ENCODE results near the gene GNGT1. TPM values are rescaled to one million over a fixed set of nuclear protein-coding genes. Genes with fewer than 3 reads are reported as not detected.

The GNGT1 gene
- total and polyA plus RNA-seq, 4 donors, result not detected

DNA sequence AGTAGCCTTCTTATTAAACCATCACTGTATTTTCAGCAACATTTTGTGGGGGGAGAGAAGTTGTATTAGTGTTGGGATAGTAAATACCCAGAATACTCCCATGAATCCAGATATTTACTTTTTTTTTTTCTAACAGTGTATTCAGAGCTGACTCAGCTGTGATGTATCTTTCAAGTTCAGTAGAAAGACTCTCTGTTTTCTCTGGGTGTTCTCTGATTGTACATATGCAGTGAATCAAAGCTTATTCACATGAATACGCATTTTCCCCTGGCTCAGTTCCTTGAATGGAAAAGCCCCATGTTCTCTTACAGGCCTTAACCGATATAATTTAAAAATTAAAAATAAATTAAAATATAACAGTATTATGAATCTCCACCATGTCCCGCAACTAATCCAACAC is 17.1 kb upstream of the GNGT1 start:
- WGBS, result 80% methylated on average over 3 of the region's 3 CpGs
- no peak overlapping the region for H3K27ac ChIP-seq (ENCODE audit: low read depth in 1 of 2, low read length in 2 of 2)
- peaks cover 0 to 9% (median 6%) of the 10 kb centered on the region in 4 donors for H3K4me1 ChIP-seq (ENCODE audit: control insufficient read depth in 4 of 4, insufficient read depth in 4 of 4, low read length in 3 of 4)
- H3K36me3 ChIP-seq (ENCODE audit: control insufficient read depth in 4 of 4, insufficient read depth in 3 of 4, low read depth in 1 of 4, low read length in 3 of 4), result no peaks in the 10 kb centered on the region
- H3K9ac ChIP-seq (ENCODE audit: low read depth in 1 of 2, low read length in 2 of 2), result no peak overlapping the region
- TF ChIP-seq MAX (IDR thresholded peaks at IDR 0.05), result no peak
- TF ChIP-seq, protein P1, sequence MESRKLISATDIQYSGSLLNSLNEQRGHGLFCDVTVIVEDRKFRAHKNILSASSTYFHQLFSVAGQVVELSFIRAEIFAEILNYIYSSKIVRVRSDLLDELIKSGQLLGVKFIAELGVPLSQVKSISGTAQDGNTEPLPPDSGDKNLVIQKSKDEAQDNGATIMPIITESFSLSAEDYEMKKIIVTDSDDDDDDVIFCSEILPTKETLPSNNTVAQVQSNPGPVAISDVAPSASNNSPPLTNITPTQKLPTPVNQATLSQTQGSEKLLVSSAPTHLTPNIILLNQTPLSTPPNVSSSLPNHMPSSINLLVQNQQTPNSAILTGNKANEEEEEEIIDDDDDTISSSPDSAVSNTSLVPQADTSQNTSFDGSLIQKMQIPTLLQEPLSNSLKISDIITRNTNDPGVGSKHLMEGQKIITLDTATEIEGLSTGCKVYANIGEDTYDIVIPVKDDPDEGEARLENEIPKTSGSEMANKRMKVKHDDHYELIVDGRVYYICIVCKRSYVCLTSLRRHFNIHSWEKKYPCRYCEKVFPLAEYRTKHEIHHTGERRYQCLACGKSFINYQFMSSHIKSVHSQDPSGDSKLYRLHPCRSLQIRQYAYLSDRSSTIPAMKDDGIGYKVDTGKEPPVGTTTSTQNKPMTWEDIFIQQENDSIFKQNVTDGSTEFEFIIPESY (IDR thresholded peaks at IDR 0.05), result no peak
- TF ChIP-seq FOXA1 (IDR thresholded peaks at IDR 0.05), result no peak
- TF ChIP-seq HNF4A (conservative IDR thresholded peaks at IDR 0.05), result no peak
- TF ChIP-seq EGR1 (IDR thresholded peaks at IDR 0.05; ENCODE audit: low read depth in 2 of 2), result no peak
- no peak for DNase-seq (ENCODE audit: low spot score)
- peaks cover 0 to 4% (median 2%) of the 10 kb centered on the region in 4 donors for H3K27me3 ChIP-seq (ENCODE audit: control insufficient read depth in 4 of 4, insufficient read depth in 4 of 4, low read length in 3 of 4)
- no peaks in the 10 kb centered on the region for H3K9me3 ChIP-seq (ENCODE audit: control insufficient read depth in 4 of 4, low read length in 3 of 4)
- no peak overlapping the region for H3K4me3 ChIP-seq (ENCODE audit: low read depth in 1 of 3, low read length in 3 of 3)

- H3K27me3 ChIP-seq (ENCODE audit: control insufficient read depth in 4 of 4, insufficient read depth in 4 of 4, low read length in 3 of 4), result peaks cover 0 to 4% (median 2%) of the 10 kb centered on the region in 4 donors
- peaks cover 0 to 9% (median 6%) of the 10 kb centered on the region in 4 donors for H3K4me1 ChIP-seq (ENCODE audit: control insufficient read depth in 4 of 4, insufficient read depth in 4 of 4, low read length in 3 of 4)
- H3K36me3 ChIP-seq (ENCODE audit: control insufficient read depth in 4 of 4, insufficient read depth in 3 of 4, low read depth in 1 of 4, low read length in 3 of 4), result no peaks in the 10 kb centered on the region
- no peaks in the 10 kb centered on the region for H3K9me3 ChIP-seq (ENCODE audit: control insufficient read depth in 4 of 4, low read length in 3 of 4)
- peak overlapping the region; percentile 7 to 28 for H3K27ac ChIP-seq (ENCODE audit: low read depth in 1 of 2, low read length in 2 of 2)
- DNase-seq (ENCODE audit: low spot score), result no peak
- peak overlapping the region; percentile 13 to 45 (median 32) for H3K4me3 ChIP-seq (ENCODE audit: low read depth in 1 of 3, low read length in 3 of 3)
- TF ChIP-seq RXRA (IDR thresholded peaks at IDR 0.05), result no peak
- WGBS, result 2% methylated on average over 28 of the region's 28 CpGs
- H3K9ac ChIP-seq (ENCODE audit: low read depth in 1 of 2, low read length in 2 of 2), result no peak overlapping the region
These were observed 16.3 kb upstream of the GNGT1 start for GRCh38 chr7:93890041-93890463.

DNA sequence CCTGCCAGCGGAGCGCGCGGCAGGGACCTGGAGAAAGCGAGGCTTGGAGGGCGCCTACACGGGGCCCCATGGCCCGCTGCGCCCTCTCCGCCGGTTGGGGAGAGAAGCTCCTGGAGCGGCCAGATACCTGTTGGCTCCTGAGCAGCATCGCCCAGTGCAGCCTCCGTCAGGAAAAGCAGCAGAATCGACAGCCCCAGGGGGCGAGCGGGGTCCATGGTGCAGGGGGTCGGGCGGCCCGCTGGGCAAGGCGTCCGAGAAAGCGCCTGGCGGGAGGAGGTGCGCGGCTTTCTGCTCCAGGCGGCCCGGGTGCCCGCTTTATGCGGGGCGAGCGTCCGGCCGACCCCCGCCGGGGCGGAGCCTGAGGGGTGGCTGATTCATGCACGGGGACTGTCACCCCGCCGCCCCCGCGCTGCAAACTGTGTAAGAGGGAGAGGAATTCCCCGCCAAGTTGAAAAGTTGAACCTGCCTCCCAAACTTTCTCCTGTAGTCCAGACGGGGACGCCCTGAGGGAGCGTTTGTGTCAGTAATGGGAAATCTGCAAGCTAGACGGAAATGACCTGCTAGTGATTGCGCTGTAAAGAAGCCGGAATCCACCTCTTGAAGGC is 15.8 kb upstream of the GNGT1 start, which contains the start of gene TFPI2:
TSS of gene TFPI2 (minus strand) at position 290 of the 605 bp plus-strand sequence. CDS start at position 215, 75 bp downstream.
- Histone ChIP-seq H3K27ac (ENCODE audit: low read depth in 1 of 2, low read length in 2 of 2) (peak within 1 kb of the TSS; percentile 7 to 28), H3K4me3 (ENCODE audit: low read depth in 1 of 3, low read length in 3 of 3) (peak within 1 kb of the TSS; percentile 13 to 45 (median 32)), H3K9ac (ENCODE audit: low read depth in 1 of 2, low read length in 2 of 2) (no peak within 1 kb of the TSS), H3K36me3 (ENCODE audit: control insufficient read depth in 4 of 4, insufficient read depth in 3 of 4, low read depth in 1 of 4, low read length in 3 of 4) (no peaks in the 10 kb centered on the region), H3K9me3 (ENCODE audit: control insufficient read depth in 4 of 4, low read length in 3 of 4) (no peaks in the 10 kb centered on the region), H3K4me1 (ENCODE audit: control insufficient read depth in 4 of 4, insufficient read depth in 4 of 4, low read length in 3 of 4) (peaks cover 0 to 9% (median 6%) of the 10 kb centered on the region in 4 donors), H3K27me3 (ENCODE audit: control insufficient read depth in 4 of 4, insufficient read depth in 4 of 4, low read length in 3 of 4) (peaks cover 0 to 4% (median 2%) of the 10 kb centered on the region in 4 donors)
- TF ChIP-seq FOXA1 (IDR thresholded peaks at IDR 0.05) (no peak), MAX (IDR thresholded peaks at IDR 0.05) (no peak), RAD21 (IDR thresholded peaks at IDR 0.05) (peak in 1 of 2 donors; percentile 27)
- DNase-seq (ENCODE audit: low spot score), result no peak
- WGBS, result 2% methylated on average over 49 of the region's 49 CpGs

DNA sequence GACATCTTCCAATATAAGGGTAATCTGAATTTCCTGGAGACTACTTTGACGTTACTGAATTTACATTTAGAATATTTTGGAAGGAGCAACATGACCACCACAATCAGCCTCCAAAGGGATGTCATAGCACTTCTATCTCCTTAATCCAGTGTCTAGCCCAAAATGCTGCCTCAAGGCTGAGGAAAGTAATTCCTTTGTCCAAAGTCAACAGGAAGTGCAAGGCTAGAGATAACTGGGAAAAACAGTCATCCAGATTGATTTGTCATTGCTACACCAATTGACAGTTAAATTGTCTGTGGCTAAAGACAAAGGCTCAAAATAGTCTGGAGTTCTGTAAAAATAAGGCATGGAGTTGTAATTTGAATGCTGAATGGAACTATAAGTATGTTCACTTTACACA is 11.9 kb upstream of the GNGT1 start:
- Histone ChIP-seq H3K4me3 (ENCODE audit: low read depth in 1 of 3, low read length in 3 of 3) (no peak overlapping the region), H3K9ac (ENCODE audit: low read depth in 1 of 2, low read length in 2 of 2) (no peak overlapping the region), H3K4me1 (ENCODE audit: control insufficient read depth in 4 of 4, insufficient read depth in 4 of 4, low read length in 3 of 4) (peaks cover 0 to 9% (median 6%) of the 10 kb centered on the region in 4 donors), H3K27ac (ENCODE audit: low read depth in 1 of 2, low read length in 2 of 2) (peak overlapping the region in 1 of 2 donors; percentile 18), H3K36me3 (ENCODE audit: control insufficient read depth in 4 of 4, insufficient read depth in 3 of 4, low read depth in 1 of 4, low read length in 3 of 4) (no peaks in the 10 kb centered on the region), H3K27me3 (ENCODE audit: control insufficient read depth in 4 of 4, insufficient read depth in 4 of 4, low read length in 3 of 4) (peaks cover 0 to 4% (median 1%) of the 10 kb centered on the region in 4 donors), H3K9me3 (ENCODE audit: control insufficient read depth in 4 of 4, low read length in 3 of 4) (no peaks in the 10 kb centered on the region)
- 73% methylated on average over 1 of the region's 1 CpG for WGBS
- TF ChIP-seq REST (IDR thresholded peaks at IDR 0.05) (no peak), GABPA (IDR thresholded peaks at IDR 0.05 in 1 of 2, conservative IDR thresholded peaks at IDR 0.05 in 1 of 2) (no peak), HNF4A (conservative IDR thresholded peaks at IDR 0.05) (no peak), NR2F2 (IDR thresholded peaks at IDR 0.05) (no peak), TAF1 (conservative IDR thresholded peaks at IDR 0.05) (no peak), RAD21 (IDR thresholded peaks at IDR 0.05) (no peak), FOXA1 (IDR thresholded peaks at IDR 0.05) (no peak), ATF3 (IDR thresholded peaks at IDR 0.05) (no peak), FOXA2 (IDR thresholded peaks at IDR 0.05) (no peak), YY1 (IDR thresholded peaks at IDR 0.05) (no peak)
- no peak for DNase-seq (ENCODE audit: low spot score)

Data from liver (tissue), 9 donors.